Mesendoderm (in vitro differentiated cells): ENCODE results near the gene DDIT3.

Source experiments
- DNase-seq: peaks from one replicate; pipeline ENCODE4 v3.0.0; 2013
- H2AK5ac ChIP-seq: 2 replicates; pipeline ENCODE4 v1.6.1; 2013; ENCODE audit warnings: low read length, inconsistent platforms
- H2BK120ac ChIP-seq: 2 replicates; pipeline ENCODE4 v1.6.1; 2013; ENCODE audit warnings: low read depth, mild to moderate bottlenecking, low read length, moderate library complexity, mixed read lengths
- H2BK15ac ChIP-seq: replicated peaks from 2 replicates; pipeline ENCODE4 v1.6.1; 2013; ENCODE audit warnings: low read depth, mild to moderate bottlenecking, moderate library complexity
- H2BK5ac ChIP-seq: 2 replicates; pipeline ENCODE4 v1.6.1; 2013; ENCODE audit warnings: low read length, inconsistent platforms
- H3K18ac ChIP-seq: 2 replicates; pipeline ENCODE4 v1.6.1; 2013; ENCODE audit warnings: mild to moderate bottlenecking, low read length, mixed read lengths
- H3K23ac ChIP-seq: one replicate; pipeline ENCODE4 v1.6.1; 2013; ENCODE audit warnings: low read length
- H3K27ac ChIP-seq: 2 replicates; pipeline ENCODE4 v1.5.1; 2013; ENCODE audit warnings: low read depth, mild to moderate bottlenecking, inconsistent platforms, low read length, moderate library complexity
- H3K27me3 ChIP-seq: 2 replicates; pipeline ENCODE4 v1.6.1; 2013; ENCODE audit warnings: low read length, control low read depth, mild to moderate bottlenecking, inconsistent platforms; ENCODE audit not compliant: insufficient read depth, poor library complexity
- H3K36me3 ChIP-seq: 2 replicates; pipeline ENCODE4 v1.6.1; 2013; ENCODE audit warnings: low read length, inconsistent platforms; ENCODE audit not compliant: control insufficient read depth, insufficient read depth
- H3K4ac ChIP-seq: one replicate; pipeline ENCODE4 v1.6.1; 2013; ENCODE audit warnings: low read depth, mild to moderate bottlenecking, low read length, moderate library complexity
- H3K4me1 ChIP-seq: 2 replicates; pipeline ENCODE4 v1.6.1; 2013; ENCODE audit warnings: low read depth, low read length, inconsistent platforms; ENCODE audit not compliant: control insufficient read depth
- H3K4me2 ChIP-seq: 2 replicates; pipeline ENCODE4 v1.6.1; 2013; ENCODE audit warnings: low read length
- H3K4me3 ChIP-seq: 2 replicates; pipeline ENCODE4 v1.5.1; 2013; ENCODE audit warnings: mild to moderate bottlenecking, low read length
- H3K56ac ChIP-seq: one replicate; pipeline ENCODE4 v1.6.1; 2013; ENCODE audit warnings: low read length
- H3K79me1 ChIP-seq: 2 replicates; pipeline ENCODE4 v1.6.1; 2013; ENCODE audit warnings: low read length, inconsistent platforms
- H3K79me2 ChIP-seq: 2 replicates; pipeline ENCODE4 v1.6.1; 2013; ENCODE audit warnings: mild to moderate bottlenecking, low read length; ENCODE audit not compliant: control insufficient read depth, insufficient read depth
- H3K9ac ChIP-seq: 2 replicates; pipeline ENCODE4 v1.6.1; 2013; ENCODE audit warnings: low read length, inconsistent platforms
- H4K5ac ChIP-seq: one replicate; pipeline ENCODE4 v1.6.1; 2013; ENCODE audit warnings: low read length
- H4K8ac ChIP-seq: one replicate; pipeline ENCODE4 v1.6.1; 2013; ENCODE audit warnings: low read depth, mild to moderate bottlenecking, control low read depth, low read length, moderate library complexity
- WGBS: extraction: QIAGEN DNeasy Blood & Tissue Kit; methylation state at CpG from one replicate; pipeline ENCODE4 v1.1.7; 2013; ENCODE audit warnings: low lambda C conversion rate, missing lambda C conversion rate; ENCODE audit not compliant: insufficient coverage; ENCODE audit errors: extremely low coverage; 5-methylcytosine and 5-hydroxymethylcytosine counted together

DDIT3 gene

GRCh38 chr12:57475271-57476161, 44.8 kb downstream of the DDIT3 start:
- H3K4me1 ChIP-seq: peaks cover 8% of the 10 kb centered on the region
- H3K4ac ChIP-seq: no peak overlapping the region
- no peak overlapping the region for H3K18ac ChIP-seq
- no peak overlapping the region for H2AK5ac ChIP-seq
- no peak overlapping the region for H2BK5ac ChIP-seq
- H3K27ac ChIP-seq: no peak overlapping the region
- DNase-seq: no peak
- no CpG with 5 or more reads among the region's 84 CpGs for WGBS
- H2BK120ac ChIP-seq: no peak overlapping the region
- H4K5ac ChIP-seq: no peak overlapping the region
- H3K9ac ChIP-seq: peak overlapping the region; percentile 33
- H3K36me3 ChIP-seq: no peaks in the 10 kb centered on the region
- peak overlapping the region; percentile 59 for H3K4me2 ChIP-seq
- H3K4me3 ChIP-seq: no peak overlapping the region
- H3K79me1 ChIP-seq: no peaks in the 10 kb centered on the region
- H3K23ac ChIP-seq: no peak overlapping the region
- no peaks in the 10 kb centered on the region for H3K79me2 ChIP-seq
- no peak overlapping the region for H4K8ac ChIP-seq
- peak overlapping the region; percentile 58 for H3K56ac ChIP-seq
- no peak overlapping the region for H2BK15ac ChIP-seq
- H3K27me3 ChIP-seq: peaks cover 25% of the 10 kb centered on the region

DNA sequence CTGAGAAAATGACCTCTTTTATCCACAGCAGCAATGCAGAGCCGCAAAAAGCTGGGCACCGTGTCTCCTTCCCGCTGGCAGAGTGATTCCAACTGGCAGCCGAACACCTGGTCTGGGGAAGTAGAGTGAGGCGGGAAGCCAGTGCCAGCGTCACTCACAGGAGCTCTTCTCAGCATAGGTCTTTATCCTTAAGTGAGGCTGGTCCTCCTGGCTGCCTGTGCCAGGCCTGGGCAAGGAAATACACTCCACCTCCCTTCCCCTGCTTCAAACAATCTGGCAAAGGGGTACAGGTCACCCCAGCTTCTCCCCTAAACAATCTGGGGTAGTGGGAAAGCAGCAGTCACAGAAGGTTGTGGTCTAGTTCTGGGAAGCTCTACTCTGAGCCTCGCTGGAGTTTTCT, 45.5 kb downstream of the DDIT3 start:
- H3K18ac ChIP-seq: no peak overlapping the region
- H3K27me3 ChIP-seq: peaks cover 25% of the 10 kb centered on the region
- no peaks in the 10 kb centered on the region for H3K79me2 ChIP-seq
- H3K4ac ChIP-seq: no peak overlapping the region
- H3K4me2 ChIP-seq: peak overlapping the region; percentile 59
- no peak overlapping the region for H3K4me3 ChIP-seq
- no peak overlapping the region for H3K27ac ChIP-seq
- H3K23ac ChIP-seq: no peak overlapping the region
- H4K5ac ChIP-seq: no peak overlapping the region
- H3K36me3 ChIP-seq: no peaks in the 10 kb centered on the region
- no peaks in the 10 kb centered on the region for H3K79me1 ChIP-seq
- H3K9ac ChIP-seq: no peak overlapping the region
- H2BK5ac ChIP-seq: no peak overlapping the region
- peaks cover 8% of the 10 kb centered on the region for H3K4me1 ChIP-seq
- H3K56ac ChIP-seq: no peak overlapping the region
- no CpG with 5 or more reads among the region's 7 CpGs for WGBS
- no peak for DNase-seq
- H2BK120ac ChIP-seq: no peak overlapping the region
- H2BK15ac ChIP-seq: no peak overlapping the region
- H2AK5ac ChIP-seq: no peak overlapping the region
- no peak overlapping the region for H4K8ac ChIP-seq

GRCh38 chr12:57474430-57474829, 45.9 kb downstream of the DDIT3 start:
- Histone ChIP-seq H3K23ac (no peak overlapping the region), H3K4ac (no peak overlapping the region), H3K4me3 (no peak overlapping the region), H2BK120ac (no peak overlapping the region), H4K5ac (no peak overlapping the region), H3K36me3 (no peaks in the 10 kb centered on the region), H3K56ac (no peak overlapping the region), H3K27me3 (peaks cover 25% of the 10 kb centered on the region), H2BK5ac (no peak overlapping the region), H3K79me1 (no peaks in the 10 kb centered on the region), H3K4me1 (peaks cover 8% of the 10 kb centered on the region), H3K4me2 (no peak overlapping the region), H3K79me2 (no peaks in the 10 kb centered on the region), H3K9ac (no peak overlapping the region), H3K18ac (no peak overlapping the region), H4K8ac (no peak overlapping the region), H2AK5ac (no peak overlapping the region), H3K27ac (no peak overlapping the region), H2BK15ac (no peak overlapping the region)
- no CpG with 5 or more reads among the region's 8 CpGs for WGBS
- no peak for DNase-seq

DNA sequence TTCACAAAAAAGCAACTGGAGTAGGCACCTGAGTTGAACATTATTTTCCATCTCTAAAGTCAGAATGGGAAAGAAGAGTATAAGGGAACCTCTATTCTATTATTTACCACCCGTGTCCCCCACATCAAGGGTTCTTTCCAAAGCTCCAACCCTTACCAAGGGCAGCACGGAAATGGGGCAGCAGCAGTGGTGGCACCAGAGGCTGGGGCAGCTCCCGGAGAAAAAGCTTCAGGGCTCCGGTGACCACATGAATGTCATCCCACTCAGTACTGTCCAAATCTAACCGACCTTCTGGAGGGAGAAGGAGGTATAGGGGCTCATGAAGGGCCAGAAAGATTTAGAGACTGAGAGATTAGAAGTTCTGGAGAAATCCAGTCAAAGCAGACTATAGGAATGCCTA, 46.4 kb downstream of the DDIT3 start:
- H3K79me1 ChIP-seq: no peaks in the 10 kb centered on the region
- H3K36me3 ChIP-seq: no peaks in the 10 kb centered on the region
- H4K5ac ChIP-seq: no peak overlapping the region
- no peaks in the 10 kb centered on the region for H3K79me2 ChIP-seq
- no peak overlapping the region for H3K56ac ChIP-seq
- no peak overlapping the region for H2AK5ac ChIP-seq
- H3K4me3 ChIP-seq: no peak overlapping the region
- peaks cover 8% of the 10 kb centered on the region for H3K4me1 ChIP-seq
- no peak overlapping the region for H3K23ac ChIP-seq
- DNase-seq: no peak
- H3K4ac ChIP-seq: no peak overlapping the region
- no peak overlapping the region for H3K27ac ChIP-seq
- no peak overlapping the region for H3K9ac ChIP-seq
- no peak overlapping the region for H2BK5ac ChIP-seq
- WGBS: no CpG with 5 or more reads among the region's 5 CpGs
- H4K8ac ChIP-seq: no peak overlapping the region
- H3K18ac ChIP-seq: no peak overlapping the region
- H2BK15ac ChIP-seq: no peak overlapping the region
- H3K27me3 ChIP-seq: peaks cover 25% of the 10 kb centered on the region
- no peak overlapping the region for H2BK120ac ChIP-seq
- H3K4me2 ChIP-seq: no peak overlapping the region

DNA sequence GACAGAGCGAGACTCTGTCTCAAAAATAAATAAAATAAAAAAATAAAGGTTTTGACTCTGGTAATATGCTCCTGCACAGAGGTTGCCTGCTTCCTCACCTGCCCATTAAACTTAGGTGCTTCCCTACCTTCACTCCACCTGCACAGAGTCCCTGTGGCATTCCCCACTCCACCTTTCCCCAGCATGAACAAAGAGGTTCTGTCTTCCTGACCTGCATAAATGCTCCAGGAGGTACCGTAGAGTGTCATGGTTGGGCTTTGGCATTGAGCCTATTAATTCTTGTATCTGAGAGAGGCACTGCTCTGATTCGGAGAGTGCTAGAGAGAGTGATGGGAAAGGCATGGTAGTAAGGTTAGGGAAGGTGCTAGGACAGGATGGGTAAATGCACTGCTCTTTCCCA, 46.9 kb downstream of the DDIT3 start:
- WGBS: no CpG with 5 or more reads among the region's 3 CpGs
- H2AK5ac ChIP-seq: no peak overlapping the region
- no peak overlapping the region for H3K4me2 ChIP-seq
- H2BK5ac ChIP-seq: no peak overlapping the region
- no peak overlapping the region for H3K4ac ChIP-seq
- no peak overlapping the region for H3K23ac ChIP-seq
- H2BK15ac ChIP-seq: no peak overlapping the region
- no peak for DNase-seq
- H3K56ac ChIP-seq: no peak overlapping the region
- H3K27me3 ChIP-seq: peaks cover 25% of the 10 kb centered on the region
- H3K79me1 ChIP-seq: no peaks in the 10 kb centered on the region
- H3K4me3 ChIP-seq: no peak overlapping the region
- peaks cover 8% of the 10 kb centered on the region for H3K4me1 ChIP-seq
- H3K9ac ChIP-seq: no peak overlapping the region
- H3K18ac ChIP-seq: no peak overlapping the region
- no peak overlapping the region for H2BK120ac ChIP-seq
- H3K36me3 ChIP-seq: no peaks in the 10 kb centered on the region
- H4K5ac ChIP-seq: no peak overlapping the region
- H3K27ac ChIP-seq: no peak overlapping the region
- H3K79me2 ChIP-seq: no peaks in the 10 kb centered on the region
- H4K8ac ChIP-seq: no peak overlapping the region

DNA sequence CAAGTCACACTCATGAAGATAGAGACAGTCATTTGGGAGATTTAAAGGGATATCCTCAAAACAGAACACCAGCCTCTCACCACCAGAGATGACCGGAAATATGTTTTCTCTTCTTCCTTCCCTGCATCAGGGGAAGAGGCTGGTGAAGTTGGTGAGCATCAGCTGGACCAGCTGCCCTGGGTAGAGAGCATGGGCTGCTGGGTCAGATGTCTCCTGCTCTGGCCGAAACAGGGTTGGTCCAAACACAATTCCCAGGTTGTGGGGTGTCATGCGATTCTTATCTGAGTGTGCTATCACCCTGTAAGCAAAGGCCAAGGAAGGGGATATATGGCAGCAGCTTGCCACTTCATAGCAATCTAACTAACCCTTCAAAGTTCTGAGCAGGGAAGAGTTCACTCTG, 47.9 kb downstream of the DDIT3 start:
- no peak overlapping the region for H2AK5ac ChIP-seq
- H3K4me3 ChIP-seq: no peak overlapping the region
- H2BK120ac ChIP-seq: no peak overlapping the region
- WGBS: no CpG with 5 or more reads among the region's 3 CpGs
- no peak overlapping the region for H3K4ac ChIP-seq
- peaks cover under 1% of the 10 kb centered on the region for H3K4me1 ChIP-seq
- no peak overlapping the region for H3K4me2 ChIP-seq
- no peak overlapping the region for H3K18ac ChIP-seq
- no peak overlapping the region for H3K23ac ChIP-seq
- H3K9ac ChIP-seq: no peak overlapping the region
- H3K79me2 ChIP-seq: no peaks in the 10 kb centered on the region
- H3K56ac ChIP-seq: no peak overlapping the region
- no peaks in the 10 kb centered on the region for H3K36me3 ChIP-seq
- H3K27ac ChIP-seq: no peak overlapping the region
- H4K8ac ChIP-seq: no peak overlapping the region
- no peak overlapping the region for H4K5ac ChIP-seq
- peaks cover 25% of the 10 kb centered on the region for H3K27me3 ChIP-seq
- no peaks in the 10 kb centered on the region for H3K79me1 ChIP-seq
- no peak for DNase-seq
- no peak overlapping the region for H2BK15ac ChIP-seq
- no peak overlapping the region for H2BK5ac ChIP-seq
